Measurements from ENCODE around the gene HCAR3.

GRCh38 chr12:122732611-122733010 is 16.0 kb upstream of the HCAR3 start:
- TF ChIP-seq, protein P1, sequence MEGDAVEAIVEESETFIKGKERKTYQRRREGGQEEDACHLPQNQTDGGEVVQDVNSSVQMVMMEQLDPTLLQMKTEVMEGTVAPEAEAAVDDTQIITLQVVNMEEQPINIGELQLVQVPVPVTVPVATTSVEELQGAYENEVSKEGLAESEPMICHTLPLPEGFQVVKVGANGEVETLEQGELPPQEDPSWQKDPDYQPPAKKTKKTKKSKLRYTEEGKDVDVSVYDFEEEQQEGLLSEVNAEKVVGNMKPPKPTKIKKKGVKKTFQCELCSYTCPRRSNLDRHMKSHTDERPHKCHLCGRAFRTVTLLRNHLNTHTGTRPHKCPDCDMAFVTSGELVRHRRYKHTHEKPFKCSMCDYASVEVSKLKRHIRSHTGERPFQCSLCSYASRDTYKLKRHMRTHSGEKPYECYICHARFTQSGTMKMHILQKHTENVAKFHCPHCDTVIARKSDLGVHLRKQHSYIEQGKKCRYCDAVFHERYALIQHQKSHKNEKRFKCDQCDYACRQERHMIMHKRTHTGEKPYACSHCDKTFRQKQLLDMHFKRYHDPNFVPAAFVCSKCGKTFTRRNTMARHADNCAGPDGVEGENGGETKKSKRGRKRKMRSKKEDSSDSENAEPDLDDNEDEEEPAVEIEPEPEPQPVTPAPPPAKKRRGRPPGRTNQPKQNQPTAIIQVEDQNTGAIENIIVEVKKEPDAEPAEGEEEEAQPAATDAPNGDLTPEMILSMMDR (IDR thresholded peaks at IDR 0.05), result no peak
- TF ChIP-seq POLR2A (IDR thresholded peaks at IDR 0.05) (no peak), EP300 (IDR thresholded peaks at IDR 0.05) (no peak)
